Left renal cortex interstitium (tissue), 4 donors: ENCODE results near the gene EPS8. TPM values are rescaled to one million over a fixed set of nuclear protein-coding genes. Genes with fewer than 3 reads are reported as not detected.
"Not testable (repeated sequence)": the region's sequence is repeated elsewhere in the genome, so short reads cannot be mapped to it uniquely, and the experiment has no call there.

Experiments
- DNase-seq, 4 donors: peaks; one replicate each; pipeline ENCODE4 v3.0.0-alpha.2; 2013; ENCODE audit warnings: low read depth in 4 of 4, low spot score in 2 of 4, missing footprints in 1 of 4
- polyA plus RNA-seq, 4 donors: library from polyadenylated mRNA; unstranded; fragments of 120-200 nt; gene quantifications; one replicate each; pipeline ENCODE4 v1.2.1, GENCODE V29; 2013; ENCODE audit not compliant: insufficient read length in 4 of 4

Gene EPS8
- polyA plus RNA-seq, 4 donors = 48.3 to 65.0 (median 59.8) TPM

DNA sequence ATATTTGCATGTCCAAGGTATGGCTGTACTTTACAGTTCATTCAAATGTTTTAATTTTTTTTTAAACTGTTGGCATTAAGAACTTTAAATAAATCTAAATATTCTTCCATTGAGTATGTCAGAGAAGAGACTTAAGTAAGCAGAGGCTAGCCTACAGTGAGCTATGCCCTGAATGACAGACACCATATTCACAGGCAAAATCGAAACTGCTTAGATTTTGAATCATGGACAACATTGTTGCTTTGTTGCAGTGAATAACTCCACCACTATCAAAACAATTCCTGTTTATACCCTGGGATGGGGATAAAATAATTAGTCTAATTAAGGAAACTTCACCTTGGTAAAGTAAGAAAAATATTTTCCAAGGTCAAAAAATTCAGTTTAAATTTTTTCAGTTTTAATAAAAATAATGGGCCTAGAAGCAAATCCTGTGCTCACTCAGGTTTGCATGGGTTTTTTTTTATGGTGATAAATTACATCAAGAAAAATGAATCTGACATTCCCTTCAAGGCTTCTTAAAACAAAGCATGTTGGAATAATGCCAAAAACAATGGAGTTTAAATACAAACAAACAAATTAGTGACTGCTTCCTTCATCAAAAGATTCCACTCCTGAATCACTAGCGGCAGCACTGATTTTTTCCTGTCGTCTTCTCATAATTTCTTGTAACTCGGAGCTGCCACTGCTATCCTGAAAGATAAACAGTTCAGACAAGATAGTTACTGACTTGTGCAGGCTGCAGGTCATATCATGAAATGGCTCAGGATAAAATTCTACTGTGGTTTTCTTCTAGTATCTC is 168.2 kb downstream of the EPS8 start:
- no peak for DNase-seq

GRCh38 chr12:15616495-15616894 is 172.7 kb downstream of the EPS8 start:
- DNase-seq = not testable (repeated sequence)

DNA sequence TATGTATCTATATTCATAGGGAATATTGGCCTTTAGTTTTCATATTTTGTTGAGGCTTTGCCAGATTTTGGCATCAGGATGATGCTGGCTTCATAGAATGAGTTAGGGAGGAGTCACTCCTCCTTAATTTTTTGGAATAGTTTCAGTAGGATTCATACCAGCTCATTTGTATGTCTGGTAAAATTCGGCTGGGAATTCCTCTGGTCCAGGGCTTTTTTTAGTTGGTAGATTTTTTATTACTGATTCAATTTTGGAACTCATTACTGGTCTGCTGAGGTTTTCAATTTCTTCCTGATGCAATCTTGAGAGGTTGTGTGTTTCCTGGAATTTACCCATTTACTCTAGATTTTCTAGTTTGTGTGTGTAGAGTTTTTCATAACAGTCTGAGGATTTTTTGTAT is 175.2 kb downstream of the EPS8 start:
- no peak for DNase-seq

DNA sequence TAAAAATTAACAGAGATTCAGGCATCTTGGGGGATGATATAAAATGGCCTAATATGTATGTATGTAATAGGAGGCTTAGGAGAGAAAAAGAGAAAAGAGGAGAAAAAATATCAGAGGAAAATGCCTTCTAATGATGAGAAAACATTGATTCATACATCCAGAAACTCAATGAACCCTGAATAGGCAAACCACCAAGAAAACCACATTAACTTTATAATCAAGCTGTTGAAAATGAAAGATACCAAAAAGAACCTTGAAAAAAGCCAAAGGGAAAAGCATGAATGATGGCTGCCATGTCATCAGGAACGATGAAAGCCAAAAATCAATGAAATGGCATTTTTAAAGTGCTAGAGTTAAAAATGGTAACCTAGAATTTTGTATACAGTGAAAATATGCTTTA is 180.2 kb downstream of the EPS8 start:
- DNase-seq = no peak

- DNase-seq = no peak
These were observed 180.8 kb downstream of the EPS8 start for GRCh38 chr12:15608406-15608805.

DNA sequence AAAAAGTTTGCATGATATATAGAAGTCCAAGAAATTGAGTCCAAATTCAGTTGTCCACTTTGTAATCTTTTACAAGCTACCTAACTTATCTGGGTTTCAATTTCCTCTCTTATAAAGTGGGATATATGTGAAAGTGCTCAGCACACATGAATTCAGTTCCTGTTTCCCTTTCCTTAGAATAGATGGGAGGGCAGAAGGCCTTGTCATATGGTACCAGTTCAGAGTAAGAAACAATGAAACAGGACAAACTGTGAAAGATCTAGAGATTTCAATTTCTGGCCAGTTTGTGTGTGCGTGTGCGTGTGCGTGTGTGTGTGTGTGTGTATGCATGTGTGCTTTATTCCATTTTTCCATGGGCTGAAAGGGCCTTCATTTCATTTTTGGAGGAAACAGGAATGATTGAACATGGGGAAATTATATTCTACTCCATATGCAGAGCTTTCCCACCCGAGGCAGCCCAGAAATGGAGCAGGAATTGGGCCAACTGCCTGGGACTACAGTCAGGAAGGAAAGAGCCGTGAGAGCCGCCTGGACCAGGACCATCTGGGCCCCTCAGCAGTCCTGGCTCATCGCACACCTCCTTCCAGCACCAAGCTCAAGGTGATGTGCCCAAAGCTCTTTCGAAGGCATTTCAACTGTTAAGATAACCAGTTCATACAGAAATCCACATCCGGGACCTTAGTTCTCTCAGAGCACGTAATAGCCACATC is 183.2 kb downstream of the EPS8 start:
- no peak for DNase-seq

GRCh38 chr12:15603474-15604085 is 185.6 kb downstream of the EPS8 start:
- no peak for DNase-seq

GRCh38 chr12:15602051-15602672 is 187.0 kb downstream of the EPS8 start:
- DNase-seq = no peak

DNA sequence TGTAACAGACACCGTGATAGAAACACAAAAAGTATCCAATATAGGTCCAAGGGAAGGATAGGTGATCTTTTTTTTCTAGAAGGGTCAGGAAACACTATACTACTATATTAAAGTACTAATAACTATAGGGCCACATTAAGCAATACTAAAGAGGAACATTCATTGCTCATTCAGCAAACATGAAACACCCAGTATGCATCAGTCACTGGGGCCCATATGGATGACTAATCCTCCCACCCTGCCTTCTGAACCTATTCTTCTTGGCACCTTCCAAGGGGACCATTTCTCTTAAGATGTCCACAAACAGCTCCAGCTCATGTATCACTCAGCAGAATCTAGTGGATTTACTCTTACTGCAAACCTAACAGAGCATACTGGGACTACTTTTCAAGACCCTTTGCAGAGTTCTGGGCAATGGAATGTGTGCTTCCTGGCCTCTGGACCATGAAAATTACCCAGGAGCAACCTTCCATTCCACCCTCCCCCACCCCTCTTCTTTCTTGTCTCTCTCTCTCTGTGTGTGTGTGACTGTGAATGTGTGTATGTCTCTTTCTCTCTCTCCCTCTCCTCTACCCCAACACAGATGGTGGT is 187.9 kb downstream of the EPS8 start:
- no peak for DNase-seq

DNA sequence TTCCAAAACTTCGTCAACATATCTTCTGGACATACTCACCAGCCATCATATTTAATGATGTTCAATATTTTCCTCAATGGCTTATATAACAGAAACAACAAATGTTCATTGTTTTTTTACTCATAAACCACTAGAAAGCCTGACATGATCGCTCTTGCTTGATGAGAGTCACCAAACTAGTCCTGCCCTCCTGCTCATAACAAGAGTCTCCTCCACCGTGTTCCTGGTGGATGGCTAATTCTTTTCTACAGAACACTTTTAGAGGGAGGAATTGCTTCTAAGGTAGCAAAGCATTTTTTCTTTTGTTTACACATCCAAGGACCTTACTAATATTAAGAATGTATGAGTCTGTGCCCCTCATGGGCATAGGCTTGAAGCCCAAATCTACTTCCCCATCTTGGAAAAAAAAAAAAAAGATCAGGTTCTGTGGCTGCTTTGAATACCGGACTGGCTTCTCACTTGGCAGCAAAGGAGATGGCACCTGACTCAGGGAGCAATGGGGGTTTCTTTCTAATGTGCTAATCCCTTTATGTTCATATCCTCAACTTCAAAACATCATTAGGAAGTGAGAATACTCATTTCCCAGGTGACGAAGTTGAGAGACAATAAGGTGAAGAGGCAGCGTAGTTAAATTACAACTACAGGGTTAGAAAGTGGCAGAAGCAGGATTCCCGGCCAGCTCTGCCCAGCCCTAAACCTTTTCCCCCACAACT is 188.8 kb downstream of the EPS8 start:
- DNase-seq = no peak

- DNase-seq = no peak
These were observed 189.7 kb downstream of the EPS8 start for GRCh38 chr12:15599266-15600037.

- no peak for DNase-seq
These were observed 191.9 kb downstream of the EPS8 start for GRCh38 chr12:15597125-15597830.

GRCh38 chr12:15596174-15596573 is 193.0 kb downstream of the EPS8 start:
- no peak for DNase-seq

DNA sequence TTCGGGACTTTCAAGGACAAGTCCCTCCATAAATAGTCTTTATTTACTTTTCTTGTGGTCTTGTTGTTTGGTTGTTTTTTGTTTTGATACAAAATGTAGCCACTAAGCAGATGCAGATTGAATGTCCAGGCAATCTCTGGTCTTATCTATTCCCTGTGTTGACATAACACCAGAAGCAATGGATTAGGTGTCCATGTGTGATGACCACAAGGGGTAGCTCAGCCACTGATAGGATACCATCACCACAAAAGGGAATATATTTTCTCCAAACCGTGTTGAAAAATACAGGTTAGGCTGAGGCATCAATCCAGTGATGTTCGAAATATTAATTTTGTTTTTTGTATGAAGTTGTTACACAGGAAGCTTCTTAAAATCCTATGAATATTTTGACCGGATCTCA is 196.3 kb downstream of the EPS8 start:
- no peak for DNase-seq

GRCh38 chr12:15591811-15592210 is 197.4 kb downstream of the EPS8 start:
- no peak for DNase-seq

DNA sequence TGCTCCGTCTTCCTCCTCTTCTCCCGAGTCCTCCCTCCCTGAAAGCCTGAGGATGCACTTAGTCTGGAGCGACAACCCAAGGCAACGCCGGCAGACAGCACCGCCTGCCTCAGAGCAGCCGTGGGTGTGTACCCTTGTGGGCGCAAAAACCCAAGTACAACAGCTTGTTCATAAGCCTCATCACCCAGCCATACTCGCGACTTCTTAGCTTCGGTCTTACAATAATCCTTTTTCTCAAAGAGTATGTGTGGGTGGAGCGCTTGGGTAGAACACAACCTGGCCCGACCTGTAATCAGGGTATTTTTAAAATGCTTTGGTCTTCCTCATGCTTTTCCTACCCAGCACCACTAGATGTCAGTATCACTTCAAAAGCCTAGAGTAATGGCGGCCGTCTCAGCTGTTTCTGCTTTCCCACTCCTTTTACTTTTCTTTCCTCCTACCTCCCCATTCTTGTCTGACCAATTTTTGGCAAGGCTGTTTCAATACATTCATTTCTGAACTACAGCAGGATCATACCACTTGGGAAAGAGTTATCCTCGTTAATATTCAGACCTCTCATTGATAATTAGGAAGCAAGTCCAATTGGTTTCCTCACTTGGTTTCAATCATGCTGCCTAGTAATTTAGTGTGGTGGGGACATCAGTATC is 198.9 kb downstream of the EPS8 start:
- DNase-seq = peak in 3 of 4 donors; percentile 53 to 72 (median 65)

DNA sequence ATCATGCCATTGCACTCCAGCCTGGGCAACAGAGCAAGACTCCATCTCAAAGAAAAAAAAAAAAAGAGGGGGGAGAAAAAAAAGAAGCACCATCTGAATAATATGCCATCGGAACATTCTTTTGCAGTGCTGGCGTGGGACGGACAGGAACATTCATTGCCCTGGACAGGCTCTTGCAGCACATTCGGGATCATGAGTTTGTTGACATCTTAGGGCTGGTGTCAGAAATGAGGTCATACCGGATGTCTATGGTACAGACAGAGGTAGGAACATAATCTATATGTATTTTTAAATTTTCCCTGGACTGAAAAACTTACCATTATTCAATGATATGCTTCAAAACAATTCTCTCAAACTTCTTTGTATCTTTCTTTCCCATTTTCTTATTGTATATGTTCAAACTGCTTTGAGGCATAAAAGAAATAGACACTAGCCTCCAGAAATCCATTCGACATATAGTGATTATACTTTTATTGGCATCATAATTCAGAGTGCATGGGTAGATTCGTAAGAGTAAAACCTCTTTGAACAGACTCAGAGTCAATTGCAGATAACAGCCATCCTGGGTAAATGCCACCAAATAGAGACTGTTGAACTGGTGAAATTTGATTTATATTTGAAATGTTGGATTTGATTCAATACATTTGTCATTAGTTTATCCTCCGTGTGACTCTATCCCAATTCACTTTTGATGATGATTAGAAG is 199.7 kb downstream of the EPS8 start:
- no peak for DNase-seq
